SK-N-SH (cell line): ENCODE measurements around the gene LRRC34. TPM values are rescaled to one million over a fixed set of nuclear protein-coding genes. Genes with fewer than 3 reads are reported as not detected.

Experiments used
- CTCF ChIA-PET: fragments of 300-600, 350-600 bp; formaldehyde crosslinking; extraction: SDS; loops from one replicate; lab custom pipeline; 2021; lab: Yijun Ruan, JAX
- POLR2A ChIA-PET: fragments of 350-600 bp; sonication (Branson Sonifier 250); formaldehyde crosslinking; extraction: SDS; loops from one replicate; lab custom pipeline; 2020; ENCODE audit warnings: antibody characterized with exemption, inconsistent platforms; lab: Yijun Ruan, JAX
- DNase-seq: peaks from one replicate; pipeline ENCODE4 v3.0.0; 2012
- H2AFZ ChIP-seq: fragments of 200-600 bp; sonication (generic); 2 replicates; pipeline ENCODE4 v1.8.1; 2016; ENCODE audit warnings: antibody characterized with exemption, mild to moderate bottlenecking, low read depth
- H3F3A ChIP-seq: fragments of 200-600 bp; sonication (generic); replicated peaks from 2 replicates; pipeline ENCODE3; 2016; ENCODE audit warnings: antibody characterized with exemption, mild to moderate bottlenecking; ENCODE audit not compliant: insufficient read depth
- H3K27ac ChIP-seq, 2 experiments: fragments of 200-500 bp in 1 of 2; fragments of 200-600 bp in 1 of 2; sonication (Bioruptor generic) in 1 of 2; sonication (generic), shearing (Covaris generic) in 1 of 2; 2 replicates each; pipeline versions ENCODE4 v1.5.1 to v1.6.1; 2014 to 2016; ENCODE audit warnings: low read depth in 2 of 2, inconsistent platforms in 1 of 2, low read length in 1 of 2, mild to moderate bottlenecking in 1 of 2, mixed read lengths in 1 of 2
- H3K27me3 ChIP-seq: fragments of 200-600 bp; sonication (generic), shearing (Covaris generic); 2 replicates; pipeline ENCODE4 v1.6.1; 2016; ENCODE audit warnings: mixed run types; ENCODE audit not compliant: insufficient read depth
- H3K36me3 ChIP-seq, 2 experiments: fragments of 200-500 bp in 1 of 2; fragments of 200-600 bp in 1 of 2; sonication (Bioruptor generic) in 1 of 2; sonication (generic) in 1 of 2; replicated peaks in 1 of 2; 2 replicates each; pipeline versions ENCODE3 to v1.5.1; 2014 to 2016; ENCODE audit warnings: low read length in 1 of 2, mild to moderate bottlenecking in 1 of 2; ENCODE audit not compliant: insufficient read depth in 2 of 2, control insufficient read depth in 1 of 2
- H3K4me1 ChIP-seq, 2 experiments: fragments of 200-500 bp in 1 of 2; fragments of 200-600 bp in 1 of 2; sonication (Bioruptor generic) in 1 of 2; sonication (generic), shearing (Covaris generic) in 1 of 2; 2 replicates each; pipeline versions ENCODE4 v1.5.1 to v1.6.1; 2014 to 2016; ENCODE audit warnings: low read depth in 1 of 2, low read length in 1 of 2, mixed run types in 1 of 2; ENCODE audit not compliant: insufficient read depth in 2 of 2, control insufficient read depth in 1 of 2
- H3K4me2 ChIP-seq: fragments of 200-600 bp; sonication (generic), shearing (Covaris generic); 2 replicates; pipeline ENCODE4 v1.6.1; 2017; ENCODE audit warnings: mixed run types
- H3K4me3 ChIP-seq, 2 experiments: fragments of 200-500 bp in 1 of 2; fragments of 200-600 bp in 1 of 2; sonication (Bioruptor generic) in 1 of 2; sonication (generic), shearing (Covaris generic) in 1 of 2; 2 replicates each; pipeline versions ENCODE4 v1.5.1 to v1.8.1; 2014 to 2016; ENCODE audit warnings: low read depth in 2 of 2, inconsistent platforms in 1 of 2, low read length in 1 of 2, mild to moderate bottlenecking in 1 of 2, mixed read lengths in 1 of 2, moderate library complexity in 1 of 2
- H3K79me2 ChIP-seq: fragments of 200-600 bp; sonication (generic); 2 replicates; pipeline ENCODE4 v1.8.1; 2017; ENCODE audit warnings: mild to moderate bottlenecking; ENCODE audit not compliant: insufficient read depth
- H3K9ac ChIP-seq: fragments of 200-600 bp; sonication (generic); 2 replicates; pipeline ENCODE4 v1.6.1; 2017; ENCODE audit warnings: mixed run types
- H3K9me2 ChIP-seq: fragments of 200-600 bp; sonication (generic); 2 replicates; pipeline ENCODE4 v1.6.1; 2017; ENCODE audit warnings: mixed run types
- H3K9me3 ChIP-seq: fragments of 200-600 bp; sonication (generic); 2 replicates; pipeline ENCODE4 v1.6.1; 2017; ENCODE audit warnings: mixed run types, mild to moderate bottlenecking, moderate library complexity
- H4K20me1 ChIP-seq: fragments of 200-600 bp; sonication (generic); 2 replicates; pipeline ENCODE4 v1.6.1; 2017; ENCODE audit warnings: mild to moderate bottlenecking, mixed run types; ENCODE audit not compliant: insufficient read depth
- CHD2 ChIP-seq: fragments of 150-350 bp; IDR thresholded peaks from 2 replicates; pipeline ENCODE4 v1.6.1; 2018; ENCODE audit warnings: low read length; ENCODE audit not compliant: partially characterized antibody
- ELF1 ChIP-seq: IDR thresholded peaks from 2 replicates; pipeline ENCODE4 v1.4.0; 2012
- EZH2phosphoT487 ChIP-seq: fragments of 200-600 bp; sonication (generic); IDR thresholded peaks from 2 replicates; pipeline ENCODE4 v1.6.1; 2017; ENCODE audit warnings: low read depth, mixed run types, mild to moderate bottlenecking, antibody characterized with exemption, moderate library complexity, borderline replicate concordance
- FOSL2 ChIP-seq: IDR thresholded peaks from 2 replicates; pipeline ENCODE4 v1.4.0; 2012; ENCODE audit warnings: low read depth, mild to moderate bottlenecking, moderate library complexity, borderline replicate concordance
- FOXJ3 ChIP-seq: sonication (generic); formaldehyde crosslinking; IDR thresholded peaks from 2 replicates; pipeline ENCODE4 v1.5.1; 2020; ENCODE audit warnings: mild to moderate bottlenecking, missing genetic modification reagents
- GATA2 ChIP-seq: sonication (generic); formaldehyde crosslinking; IDR thresholded peaks from 2 replicates; pipeline ENCODE4 v1.5.0; 2020; ENCODE audit warnings: mild to moderate bottlenecking, missing genetic modification reagents
- JUND ChIP-seq: IDR thresholded peaks from 2 replicates; pipeline ENCODE4 v1.4.0; 2012
- MEF2A ChIP-seq: IDR thresholded peaks from 2 replicates; pipeline ENCODE4 v1.4.0; 2012; ENCODE audit warnings: low read depth, borderline replicate concordance
- MXI1 ChIP-seq: IDR thresholded peaks from 2 replicates; pipeline ENCODE4 v1.6.1; 2012; ENCODE audit warnings: mild to moderate bottlenecking, low read depth, low read length, improper control_type of control experiment
- NFIC ChIP-seq: IDR thresholded peaks from 2 replicates; pipeline ENCODE4 v1.4.0; 2012; ENCODE audit warnings: borderline replicate concordance
- POLR2AphosphoS5 ChIP-seq: IDR thresholded peaks from 2 replicates; pipeline ENCODE4 v1.6.1; 2012; ENCODE audit warnings: low read depth, low read length
- RXRA ChIP-seq: IDR thresholded peaks from 2 replicates; pipeline ENCODE4 v1.4.0; 2012; ENCODE audit warnings: low read depth, mild to moderate bottlenecking, borderline replicate concordance
- SMC3 ChIP-seq: IDR thresholded peaks from 2 replicates; pipeline ENCODE4 v1.6.1; 2012; ENCODE audit warnings: low read depth, low read length, improper control_type of control experiment
- TAF1 ChIP-seq: IDR thresholded peaks from 2 replicates; pipeline ENCODE4 v1.6.1; 2012; ENCODE audit warnings: low read depth, mild to moderate bottlenecking, low read length, moderate library complexity, borderline replicate concordance
- YY1 ChIP-seq: IDR thresholded peaks from 2 replicates; pipeline ENCODE4 v1.4.0; 2012; ENCODE audit warnings: low read depth, mild to moderate bottlenecking
- ZBTB33 ChIP-seq: IDR thresholded peaks from 2 replicates; pipeline ENCODE4 v1.4.0; 2012; ENCODE audit warnings: low read depth, borderline replicate concordance
- WGBS: methylation state at CpG from one replicate; pipeline ENCODE4 v1.1.6; 2017; ENCODE audit warnings: low lambda C conversion rate; 5-methylcytosine and 5-hydroxymethylcytosine counted together
- polyA plus RNA-seq, 3 experiments: library from polyadenylated mRNA; depleted of rRNA; stranded (reverse); fragments of >200 nt; gene quantifications; 2 replicates each; pipeline ENCODE4 v1.2.3, GENCODE V29; 2012
- TF ChIP-seq, protein P1 (sequence below): fragments of 200-600 bp; sonication (generic); IDR thresholded peaks from 2 replicates; pipeline ENCODE4 v1.6.1; 2017; ENCODE audit warnings: antibody characterized with exemption, mild to moderate bottlenecking, moderate library complexity

Gene LRRC34
- polyA plus RNA-seq, 1 of the 3 experiments (the other 2 are of a cell fraction) = 1.6 TPM

GRCh38 chr3:169764882-169765612 lies 47.7 kb downstream of the LRRC34 start, which contains the start of gene TERC (continued):
- TF ChIP-seq POLR2AphosphoS5 (peak; percentile 91), CHD2 (peak; percentile 99), ELF1 (peak; percentile 48), FOXJ3 (peak; percentile 26; the same call in 1 of the 2 replicates), EZH2phosphoT487 (no peak)

DNA sequence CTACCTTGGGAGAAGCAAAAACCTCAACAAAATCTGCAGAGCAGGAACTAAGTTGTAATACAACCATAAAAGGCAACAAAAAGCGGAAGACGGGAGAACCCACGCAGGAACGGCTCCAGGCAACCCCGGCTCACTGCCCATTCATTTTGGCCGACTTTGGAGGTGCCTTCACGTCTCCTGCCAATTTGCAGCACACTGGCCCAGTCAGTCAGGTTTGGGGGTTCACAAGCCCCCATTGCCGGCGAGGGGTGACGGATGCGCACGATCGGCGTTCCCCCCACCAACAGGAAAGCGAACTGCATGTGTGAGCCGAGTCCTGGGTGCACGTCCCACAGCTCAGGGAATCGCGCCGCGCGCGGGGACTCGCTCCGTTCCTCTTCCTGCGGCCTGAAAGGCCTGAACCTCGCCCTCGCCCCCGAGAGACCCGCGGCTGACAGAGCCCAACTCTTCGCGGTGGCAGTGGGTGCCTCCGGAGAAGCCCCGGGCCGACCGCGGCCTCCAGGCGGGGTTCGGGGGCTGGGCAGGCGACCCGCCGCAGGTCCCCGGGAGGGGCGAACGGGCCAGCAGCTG lies 48.3 kb downstream of the LRRC34 start:
- H2AFZ ChIP-seq = peak overlapping the region; percentile 64; the same call in 1 of the 2 replicates
- H3K36me3 ChIP-seq = no peaks in the 10 kb centered on the region
- H3K4me3 ChIP-seq = peak overlapping the region; percentile 68 to 70
- peak overlapping the region; percentile 82 for H3K4me2 ChIP-seq
- H3K9me2 ChIP-seq = no peaks in the 10 kb centered on the region
- H3K27me3 ChIP-seq = no peaks in the 10 kb centered on the region
- TF ChIP-seq, protein P1, sequence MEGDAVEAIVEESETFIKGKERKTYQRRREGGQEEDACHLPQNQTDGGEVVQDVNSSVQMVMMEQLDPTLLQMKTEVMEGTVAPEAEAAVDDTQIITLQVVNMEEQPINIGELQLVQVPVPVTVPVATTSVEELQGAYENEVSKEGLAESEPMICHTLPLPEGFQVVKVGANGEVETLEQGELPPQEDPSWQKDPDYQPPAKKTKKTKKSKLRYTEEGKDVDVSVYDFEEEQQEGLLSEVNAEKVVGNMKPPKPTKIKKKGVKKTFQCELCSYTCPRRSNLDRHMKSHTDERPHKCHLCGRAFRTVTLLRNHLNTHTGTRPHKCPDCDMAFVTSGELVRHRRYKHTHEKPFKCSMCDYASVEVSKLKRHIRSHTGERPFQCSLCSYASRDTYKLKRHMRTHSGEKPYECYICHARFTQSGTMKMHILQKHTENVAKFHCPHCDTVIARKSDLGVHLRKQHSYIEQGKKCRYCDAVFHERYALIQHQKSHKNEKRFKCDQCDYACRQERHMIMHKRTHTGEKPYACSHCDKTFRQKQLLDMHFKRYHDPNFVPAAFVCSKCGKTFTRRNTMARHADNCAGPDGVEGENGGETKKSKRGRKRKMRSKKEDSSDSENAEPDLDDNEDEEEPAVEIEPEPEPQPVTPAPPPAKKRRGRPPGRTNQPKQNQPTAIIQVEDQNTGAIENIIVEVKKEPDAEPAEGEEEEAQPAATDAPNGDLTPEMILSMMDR = no peak
- peaks cover 0 to 5% of the 10 kb centered on the region in 2 experiments; a peak in 1 of 4 replicates for H3K4me1 ChIP-seq
- no peaks in the 10 kb centered on the region for H3K79me2 ChIP-seq
- H3K27ac ChIP-seq = peak overlapping the region; percentile 58 to 85
- H3F3A ChIP-seq = peaks cover 25% of the 10 kb centered on the region
- POLR2A ChIA-PET = interaction anchor here (0.6 to 1.5 kb wide), 3 partner anchors 41 to 203 kb away, joined by 3 to 8 read pairs (median 3); partner anchors contain the start of genes LRRC34 and LRRIQ4
- H3K9me3 ChIP-seq = no peaks in the 10 kb centered on the region
- no peaks in the 10 kb centered on the region for H4K20me1 ChIP-seq
- 7% methylated on average over 30 of the region's 46 CpGs for WGBS
- CTCF ChIA-PET = interaction anchor here (0.7 to 3.4 kb wide), 5 partner anchors 8 to 201 kb away, joined by 3 to 13 read pairs (median 7); partner anchors contain the start of gene MYNN
- DNase-seq = no peak
- peak overlapping the region; percentile 82 for H3K9ac ChIP-seq

DNA sequence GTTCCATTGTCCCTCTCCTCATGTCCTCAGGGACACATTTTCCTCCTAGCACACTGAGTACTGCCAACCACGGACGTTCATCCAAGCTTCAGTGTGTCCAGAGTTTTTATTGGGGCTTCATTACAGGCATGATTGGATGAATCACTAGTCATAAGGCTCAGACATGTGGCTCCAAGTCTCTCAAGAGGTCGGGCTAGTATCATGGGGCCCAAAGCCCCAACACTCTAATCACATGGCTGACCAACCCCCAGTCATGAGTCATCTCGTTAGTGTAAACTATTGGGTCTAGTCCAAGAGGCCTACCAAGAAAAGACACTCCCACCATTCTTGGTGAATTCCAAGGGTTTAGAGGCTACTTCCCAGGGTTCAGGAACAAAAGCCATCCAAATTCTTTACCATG lies 52.2 kb downstream of the LRRC34 start:
- no peak overlapping the region for H3K4me3 ChIP-seq
- ChIA-PET CTCF (no interaction called here), POLR2A (no interaction called here)
- no peak overlapping the region for H3K9ac ChIP-seq
- no peaks in the 10 kb centered on the region for H3K9me3 ChIP-seq
- peaks cover 0 to 5% of the 10 kb centered on the region in 2 experiments; a peak in 1 of 4 replicates for H3K4me1 ChIP-seq
- H2AFZ ChIP-seq = no peak overlapping the region
- peaks cover 7% of the 10 kb centered on the region for H3F3A ChIP-seq
- no peak for DNase-seq
- no peak overlapping the region for H3K27ac ChIP-seq
- H3K79me2 ChIP-seq = no peaks in the 10 kb centered on the region
- H4K20me1 ChIP-seq = no peaks in the 10 kb centered on the region
- H3K27me3 ChIP-seq = no peaks in the 10 kb centered on the region
- H3K4me2 ChIP-seq = no peak overlapping the region
- H3K36me3 ChIP-seq = no peaks in the 10 kb centered on the region
- WGBS = 65% methylated on average over 4 of the region's 4 CpGs
- H3K9me2 ChIP-seq = no peaks in the 10 kb centered on the region
- TF ChIP-seq, protein P1 = no peak
- TF ChIP-seq RXRA (no peak), GATA2 (no peak), ZBTB33 (no peak), MXI1 (no peak), TAF1 (no peak), ELF1 (no peak), MEF2A (no peak), NFIC (no peak), CHD2 (no peak), SMC3 (no peak), POLR2AphosphoS5 (no peak), YY1 (no peak), JUND (no peak), FOSL2 (no peak)
